GM18870 (cell line): ENCODE measurements around the gene POM121C.
"Not testable (repeated sequence)": the region's sequence is repeated elsewhere in the genome, so short reads cannot be mapped to it uniquely, and the experiment has no call there.

Experiments
- ATAC-seq: cut with Tn5 transposase; IDR thresholded peaks from one replicate; pipeline ENCODE4 v1.9.1; 2021; ENCODE audit warnings: moderate library complexity; ENCODE audit not compliant: unreplicated experiment

Gene POM121C

GRCh38 chr7:75485979-75486643 is at the start of gene POM121C:
POM121C (minus strand) TSS chr7:75486299; CDS start chr7:75441496, 44,803 bp downstream.
- ATAC-seq, result peak; percentile 94

- peak; percentile 76 for ATAC-seq
These were observed 48.7 kb upstream of the POM121C start for GRCh38 chr7:75534727-75535307.

- no peak for ATAC-seq
These were observed 47.8 kb upstream of the POM121C start for GRCh38 chr7:75533926-75534325.

GRCh38 chr7:75532639-75533038 is 46.5 kb upstream of the POM121C start:
- ATAC-seq, result no peak

- no peak for ATAC-seq
These were observed 45.3 kb upstream of the POM121C start for GRCh38 chr7:75531359-75531821.

- ATAC-seq, result not testable (repeated sequence)
These were observed 41.2 kb upstream of the POM121C start for GRCh38 chr7:75527224-75527722.

GRCh38 chr7:75521727-75522126 is 35.6 kb upstream of the POM121C start:
- not testable (repeated sequence) for ATAC-seq

- not testable (repeated sequence) for ATAC-seq
These were observed 32.7 kb upstream of the POM121C start for GRCh38 chr7:75518842-75519241.

GRCh38 chr7:75509033-75509432 is 22.9 kb upstream of the POM121C start:
- not testable (repeated sequence) for ATAC-seq

- ATAC-seq, result not testable (repeated sequence)
These were observed 5.9 kb upstream of the POM121C start, which contains the start of gene SPDYE5 for GRCh38 chr7:75492020-75492419. SPDYE5 (plus strand) TSS chr7:75492320; CDS start chr7:75494048, 1,728 bp downstream.

GRCh38 chr7:75485355-75485978 is 632 bp downstream of the POM121C start:
- ATAC-seq, result not testable (repeated sequence)

- ATAC-seq, result not testable (repeated sequence)
These were observed 5.8 kb downstream of the POM121C start for GRCh38 chr7:75480313-75480712.

- not testable (repeated sequence) for ATAC-seq
These were observed 8.6 kb downstream of the POM121C start for GRCh38 chr7:75477457-75477856.

GRCh38 chr7:75470166-75470565 is 15.9 kb downstream of the POM121C start:
- ATAC-seq, result not testable (repeated sequence)

- not testable (repeated sequence) for ATAC-seq
These were observed 25.6 kb downstream of the POM121C start for GRCh38 chr7:75460541-75460940.

- not testable (repeated sequence) for ATAC-seq
These were observed 28.1 kb downstream of the POM121C start for GRCh38 chr7:75458034-75458433.

- ATAC-seq, result not testable (repeated sequence)
These were observed 29.7 kb downstream of the POM121C start for GRCh38 chr7:75456403-75456802.

- ATAC-seq, result peak; percentile 80
These were observed 33.6 kb downstream of the POM121C start for GRCh38 chr7:75452494-75452955.

- ATAC-seq, result not testable (repeated sequence)
These were observed 36.2 kb downstream of the POM121C start for GRCh38 chr7:75449946-75450345.

GRCh38 chr7:75442465-75443111 is 43.5 kb downstream of the POM121C start:
- ATAC-seq, result peak; percentile 52

GRCh38 chr7:75442101-75442464 is 44.0 kb downstream of the POM121C start:
- ATAC-seq, result peak; percentile 36
